Transverse colon (tissue), 4 donors: ENCODE measurements around the gene NACAD.
"Not testable (repeated sequence)": the region's sequence is repeated elsewhere in the genome, so short reads cannot be mapped to it uniquely, and the experiment has no call there.

Source experiments
- POLR2A ChIP-seq: fragments of 450-650 bp; IDR thresholded peaks from one replicate; pipeline ENCODE4 v1.6.1; 2016; ENCODE audit warnings: antibody characterized with exemption, mild to moderate bottlenecking, moderate library complexity
- POLR2AphosphoS5 ChIP-seq, 3 donors: sonication (generic); formaldehyde crosslinking; IDR thresholded peaks; one replicate each; pipeline ENCODE4 v1.6.1; 2016; ENCODE audit warnings: antibody characterized with exemption in 3 of 3
- TF ChIP-seq, protein P1 (sequence below), 5 experiments: fragments of 200-600 bp in 3 of 5; fragments of 450-650 bp in 2 of 5; sonication (generic) in 3 of 5; IDR thresholded peaks; 1 replicate in 2 of 5; 2 replicates in 3 of 5; pipeline ENCODE4 v1.5.1; 2016 to 2017; ENCODE audit warnings: antibody characterized with exemption in 5 of 5, inconsistent platforms in 3 of 5, mild to moderate bottlenecking in 2 of 5, moderate library complexity in 1 of 5

DNA sequence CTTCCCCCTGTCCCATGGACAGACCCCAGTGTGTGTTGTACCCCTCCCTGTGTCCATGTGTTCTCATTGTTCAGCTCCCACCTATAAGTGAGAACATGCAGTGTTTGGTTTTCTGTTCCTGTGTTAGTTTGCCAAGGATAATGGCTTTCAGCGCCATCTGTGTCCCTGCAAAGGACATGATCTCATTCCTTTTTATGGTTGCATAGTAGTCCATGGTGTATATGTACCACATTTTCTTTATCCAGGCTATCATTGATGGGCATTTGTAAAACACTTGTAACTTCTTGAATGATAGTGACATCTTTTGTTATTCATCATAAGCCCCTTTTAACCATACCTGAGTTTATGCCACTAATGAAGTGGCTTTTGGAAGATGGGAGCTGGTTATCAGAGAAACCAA is 25.5 kb upstream of the NACAD start:
- TF ChIP-seq POLR2AphosphoS5 (IDR thresholded peaks at IDR 0.05); POLR2A: not testable (repeated sequence)
- TF ChIP-seq, protein P1, sequence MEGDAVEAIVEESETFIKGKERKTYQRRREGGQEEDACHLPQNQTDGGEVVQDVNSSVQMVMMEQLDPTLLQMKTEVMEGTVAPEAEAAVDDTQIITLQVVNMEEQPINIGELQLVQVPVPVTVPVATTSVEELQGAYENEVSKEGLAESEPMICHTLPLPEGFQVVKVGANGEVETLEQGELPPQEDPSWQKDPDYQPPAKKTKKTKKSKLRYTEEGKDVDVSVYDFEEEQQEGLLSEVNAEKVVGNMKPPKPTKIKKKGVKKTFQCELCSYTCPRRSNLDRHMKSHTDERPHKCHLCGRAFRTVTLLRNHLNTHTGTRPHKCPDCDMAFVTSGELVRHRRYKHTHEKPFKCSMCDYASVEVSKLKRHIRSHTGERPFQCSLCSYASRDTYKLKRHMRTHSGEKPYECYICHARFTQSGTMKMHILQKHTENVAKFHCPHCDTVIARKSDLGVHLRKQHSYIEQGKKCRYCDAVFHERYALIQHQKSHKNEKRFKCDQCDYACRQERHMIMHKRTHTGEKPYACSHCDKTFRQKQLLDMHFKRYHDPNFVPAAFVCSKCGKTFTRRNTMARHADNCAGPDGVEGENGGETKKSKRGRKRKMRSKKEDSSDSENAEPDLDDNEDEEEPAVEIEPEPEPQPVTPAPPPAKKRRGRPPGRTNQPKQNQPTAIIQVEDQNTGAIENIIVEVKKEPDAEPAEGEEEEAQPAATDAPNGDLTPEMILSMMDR (IDR thresholded peaks at IDR 0.05) = not testable (repeated sequence)
